Cardiac fibroblast (primary cell): ENCODE results near the gene HIVEP3.

ENCODE experiments used
- DNase-seq, 2 donors: peaks; one replicate each; pipeline versions ENCODE4 v3.0.0 to v3.0.0-alpha.2; 2010; ENCODE audit warnings: low read depth in 2 of 2
- H3K4me3 ChIP-seq, 2 donors: replicated peaks in 1 of 2; 1 replicate in 1 of 2; 2 replicates in 1 of 2; pipeline ENCODE4 v1.5.1; 2011; ENCODE audit warnings: low read depth in 2 of 2, low read length in 2 of 2, mild to moderate bottlenecking in 2 of 2, moderate library complexity in 1 of 2
- CTCF ChIP-seq: IDR thresholded peaks from one replicate; pipeline ENCODE4 v1.5.1; 2011; ENCODE audit warnings: low read depth, mild to moderate bottlenecking, low read length, inconsistent platforms

Gene HIVEP3

GRCh38 chr1:41889506-41890414 lies 29.0 kb downstream of the HIVEP3 start:
- TF ChIP-seq CTCF, result no peak
- H3K4me3 ChIP-seq, result no peak overlapping the region
- DNase-seq, result no peak

- no peak for DNase-seq
- TF ChIP-seq CTCF, result no peak
- H3K4me3 ChIP-seq, result no peak overlapping the region
These were observed 30.0 kb downstream of the HIVEP3 start for GRCh38 chr1:41888756-41889155.

GRCh38 chr1:41887365-41887764 lies 31.4 kb downstream of the HIVEP3 start:
- DNase-seq, result no peak
- H3K4me3 ChIP-seq, result no peak overlapping the region
- TF ChIP-seq CTCF, result no peak

GRCh38 chr1:41884256-41885230 lies 34.2 kb downstream of the HIVEP3 start:
- no peak overlapping the region for H3K4me3 ChIP-seq
- DNase-seq, result no peak
- no peak for TF ChIP-seq CTCF

GRCh38 chr1:41883507-41883906 lies 35.2 kb downstream of the HIVEP3 start:
- no peak for DNase-seq
- no peak overlapping the region for H3K4me3 ChIP-seq
- TF ChIP-seq CTCF, result no peak

- no peak overlapping the region for H3K4me3 ChIP-seq
- no peak for TF ChIP-seq CTCF
- no peak for DNase-seq
These were observed 36.2 kb downstream of the HIVEP3 start for GRCh38 chr1:41882486-41882885.
